HFFc6 (cell line): Measurements from ENCODE around the gene HSPBP1. TPM values are rescaled to one million over a fixed set of nuclear protein-coding genes. Genes with fewer than 3 reads are reported as not detected.

ENCODE experiments used
- DNase-seq: peaks from one replicate; pipeline ENCODE4 v3.0.0-alpha.2; 2018
- H3K27ac Mint-ChIP-seq: 2 replicates; pipeline ENCODE4 v1.8.0; 2020; ENCODE audit warnings: mild to moderate bottlenecking, mixed read lengths
- H3K27me3 Mint-ChIP-seq: 2 replicates; pipeline ENCODE4 v1.8.0; 2021; ENCODE audit warnings: mild to moderate bottlenecking, moderate library complexity, mixed read lengths; ENCODE audit not compliant: insufficient read depth
- H3K36me3 Mint-ChIP-seq: 2 replicates; pipeline ENCODE4 v1.8.0; 2021; ENCODE audit warnings: low read depth, mixed read lengths
- H3K4me1 Mint-ChIP-seq: 2 replicates; pipeline ENCODE4 v1.8.0; 2020; ENCODE audit warnings: low read depth, mixed read lengths
- H3K4me3 Mint-ChIP-seq: 2 replicates; pipeline ENCODE4 v1.8.0; 2020; ENCODE audit warnings: mild to moderate bottlenecking, moderate library complexity, mixed read lengths
- H3K9me3 Mint-ChIP-seq: 2 replicates; pipeline ENCODE4 v1.8.0; 2020; ENCODE audit warnings: mild to moderate bottlenecking, mixed read lengths
- CTCF ChIP-seq: fragments of 200-600 bp; sonication (generic); IDR thresholded peaks from 2 replicates; pipeline ENCODE4 v1.5.0; 2021; ENCODE audit warnings: antibody characterized with exemption, mild to moderate bottlenecking
- total RNA-seq, 6 experiments: library from RNA; stranded (reverse); fragmentation: NEBNext Ultra II Directional; extraction: Animal tissue kit (Norgen Biotek cat#: 25700); gene quantifications; 2 replicates in 1 of 6; 3 replicates in 5 of 6; pipeline ENCODE4 v1.2.3, GENCODE V29; 2021

The HSPBP1 gene
- total RNA-seq, 6 experiments from 2014 or later: 37.5 to 43.1 (median 42.5) TPM

- Mint-ChIP-seq H3K36me3 (peaks cover 23% of the 10 kb centered on the region), H3K27me3 (peaks cover 2% of the 10 kb centered on the region; the same call in 1 of the 2 replicates), H3K9me3 (no peaks in the 10 kb centered on the region), H3K27ac (no peak overlapping the region), H3K4me1 (no peaks in the 10 kb centered on the region), H3K4me3 (no peak overlapping the region)
- DNase-seq: no peak
- TF ChIP-seq CTCF: no peak
Measured at GRCh38 chr19:55272142-55272541, 7.8 kb downstream of the HSPBP1 start.

- no peaks in the 10 kb centered on the region for H3K4me1 Mint-ChIP-seq
- H3K27ac Mint-ChIP-seq: no peak overlapping the region
- no peak for DNase-seq
- peaks cover 9% of the 10 kb centered on the region for H3K9me3 Mint-ChIP-seq
- H3K4me3 Mint-ChIP-seq: no peak overlapping the region
- no peaks in the 10 kb centered on the region; the same call in 1 of the 2 replicates for H3K27me3 Mint-ChIP-seq
- H3K36me3 Mint-ChIP-seq: peaks cover 30% of the 10 kb centered on the region
- TF ChIP-seq CTCF: no peak
Measured at GRCh38 chr19:55270172-55270942, 9.6 kb downstream of the HSPBP1 start.

GRCh38 chr19:55269299-55269698, 10.6 kb downstream of the HSPBP1 start:
- TF ChIP-seq CTCF: no peak
- Mint-ChIP-seq H3K9me3 (peaks cover 9% of the 10 kb centered on the region), H3K4me1 (no peaks in the 10 kb centered on the region), H3K27ac (no peak overlapping the region), H3K27me3 (no peaks in the 10 kb centered on the region; the same call in 1 of the 2 replicates), H3K4me3 (no peak overlapping the region), H3K36me3 (peaks cover 30% of the 10 kb centered on the region)
- no peak for DNase-seq

- no peak for TF ChIP-seq CTCF
- Mint-ChIP-seq H3K36me3 (peaks cover 24% of the 10 kb centered on the region), H3K27me3 (no peaks in the 10 kb centered on the region), H3K4me3 (no peak overlapping the region), H3K4me1 (no peaks in the 10 kb centered on the region), H3K9me3 (peaks cover 9% of the 10 kb centered on the region), H3K27ac (no peak overlapping the region)
- DNase-seq: no peak
Measured at GRCh38 chr19:55266840-55267239, 13.1 kb downstream of the HSPBP1 start.

DNA sequence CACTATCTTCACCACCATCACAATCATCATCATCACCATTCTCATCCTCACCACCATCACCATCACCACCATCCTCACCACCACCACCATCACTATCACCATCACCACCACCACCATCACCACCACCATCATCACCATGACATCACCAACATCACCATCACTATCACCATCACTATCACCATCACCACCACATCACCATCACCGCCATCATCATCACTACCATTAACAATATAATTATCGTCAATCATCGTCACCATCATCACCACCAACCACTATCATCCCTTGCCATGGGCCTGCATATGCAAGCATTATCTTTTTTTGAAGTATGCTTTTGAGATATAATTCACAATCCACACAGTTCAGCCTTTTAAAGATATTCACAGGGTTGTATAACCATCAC, 13.5 kb downstream of the HSPBP1 start:
- TF ChIP-seq CTCF: no peak
- H3K36me3 Mint-ChIP-seq: peaks cover 21% of the 10 kb centered on the region
- DNase-seq: no peak
- no peaks in the 10 kb centered on the region for H3K4me1 Mint-ChIP-seq
- no peak overlapping the region for H3K27ac Mint-ChIP-seq
- no peak overlapping the region for H3K4me3 Mint-ChIP-seq
- H3K9me3 Mint-ChIP-seq: peaks cover 9% of the 10 kb centered on the region
- no peaks in the 10 kb centered on the region for H3K27me3 Mint-ChIP-seq
